Chondrocyte (in vitro differentiated cells): ENCODE results near the gene DACT2. TPM values are rescaled to one million over a fixed set of nuclear protein-coding genes. Genes with fewer than 3 reads are reported as not detected.

ENCODE experiments used
- DNase-seq: peaks from one replicate; pipeline ENCODE4 v3.0.0; 2021; ENCODE audit warnings: mixed read lengths, low spot score
- H3K27ac Mint-ChIP-seq: one replicate; pipeline ENCODE4 v1.8.0; 2021; ENCODE audit warnings: mild to moderate bottlenecking, moderate library complexity, mixed read lengths; ENCODE audit not compliant: unreplicated experiment
- H3K27me3 Mint-ChIP-seq: 2 replicates; pipeline ENCODE4 v1.8.0; 2021; ENCODE audit warnings: low read depth, mixed read lengths
- H3K36me3 Mint-ChIP-seq: 2 replicates; pipeline ENCODE4 v1.8.0; 2021; ENCODE audit warnings: low read depth, mixed read lengths
- H3K4me1 Mint-ChIP-seq: 2 replicates; pipeline ENCODE4 v1.8.0; 2021; ENCODE audit warnings: low read depth, mild to moderate bottlenecking, mixed read lengths
- H3K4me3 Mint-ChIP-seq: one replicate; pipeline ENCODE4 v1.8.0; 2021; ENCODE audit warnings: mild to moderate bottlenecking, moderate library complexity, mixed read lengths; ENCODE audit not compliant: unreplicated experiment
- H3K9me3 Mint-ChIP-seq: 2 replicates; pipeline ENCODE4 v1.8.0; 2021; ENCODE audit warnings: low read depth, mixed read lengths
- CTCF ChIP-seq: fragments of 200-600 bp; sonication (generic); IDR thresholded peaks from 2 replicates; pipeline ENCODE4 v1.5.0; 2021; ENCODE audit warnings: antibody characterized with exemption, mild to moderate bottlenecking, moderate library complexity
- total RNA-seq: library from RNA; stranded (reverse); gene quantifications from 3 replicates; pipeline ENCODE4 v1.2.1, GENCODE V29; 2021

The DACT2 gene
- total RNA-seq, 1 donor from 2014 or later, result 4.6 TPM

- Mint-ChIP-seq H3K36me3 (no peaks in the 10 kb centered on the region), H3K27ac (no peak overlapping the region), H3K9me3 (no peaks in the 10 kb centered on the region), H3K4me1 (peaks cover 8% of the 10 kb centered on the region), H3K4me3 (no peak overlapping the region), H3K27me3 (peaks cover 51% of the 10 kb centered on the region)
- DNase-seq, result no peak
- TF ChIP-seq CTCF, result no peak
Observed at GRCh38 chr6:168278904-168279303, 40.7 kb downstream of the DACT2 start.

DNA sequence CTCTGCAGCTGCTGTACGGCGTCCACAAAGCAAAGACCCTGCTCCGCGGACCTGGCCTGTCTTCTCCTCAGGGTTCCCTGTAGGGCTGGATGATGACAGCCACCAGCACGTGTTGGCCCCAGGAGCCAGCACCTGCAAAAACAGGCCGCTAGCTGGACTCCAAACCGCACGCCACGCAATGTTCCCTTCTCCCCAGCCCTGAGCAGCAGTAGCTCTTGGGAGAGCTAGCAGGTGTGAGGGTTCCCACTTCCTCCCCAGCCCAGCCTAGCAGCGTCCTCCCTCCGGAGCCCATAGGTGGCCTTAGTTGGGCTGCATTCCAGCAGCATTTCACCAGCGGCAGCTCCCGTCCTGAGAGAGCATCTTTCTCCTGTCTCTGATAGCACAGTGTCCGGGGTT lies 42.3 kb downstream of the DACT2 start:
- H3K36me3 Mint-ChIP-seq, result no peaks in the 10 kb centered on the region
- H3K9me3 Mint-ChIP-seq, result no peaks in the 10 kb centered on the region
- H3K4me3 Mint-ChIP-seq, result no peak overlapping the region
- H3K27me3 Mint-ChIP-seq, result peaks cover 51% of the 10 kb centered on the region
- H3K4me1 Mint-ChIP-seq, result peaks cover 8% of the 10 kb centered on the region
- no peak overlapping the region for H3K27ac Mint-ChIP-seq
- DNase-seq, result no peak
- TF ChIP-seq CTCF, result no peak

GRCh38 chr6:168276576-168277273 lies 42.9 kb downstream of the DACT2 start:
- H3K36me3 Mint-ChIP-seq, result no peaks in the 10 kb centered on the region
- no peak for DNase-seq
- TF ChIP-seq CTCF, result no peak
- H3K27me3 Mint-ChIP-seq, result peaks cover 49% of the 10 kb centered on the region
- H3K27ac Mint-ChIP-seq, result no peak overlapping the region
- no peaks in the 10 kb centered on the region for H3K9me3 Mint-ChIP-seq
- H3K4me3 Mint-ChIP-seq, result no peak overlapping the region
- peaks cover 8% of the 10 kb centered on the region for H3K4me1 Mint-ChIP-seq

DNA sequence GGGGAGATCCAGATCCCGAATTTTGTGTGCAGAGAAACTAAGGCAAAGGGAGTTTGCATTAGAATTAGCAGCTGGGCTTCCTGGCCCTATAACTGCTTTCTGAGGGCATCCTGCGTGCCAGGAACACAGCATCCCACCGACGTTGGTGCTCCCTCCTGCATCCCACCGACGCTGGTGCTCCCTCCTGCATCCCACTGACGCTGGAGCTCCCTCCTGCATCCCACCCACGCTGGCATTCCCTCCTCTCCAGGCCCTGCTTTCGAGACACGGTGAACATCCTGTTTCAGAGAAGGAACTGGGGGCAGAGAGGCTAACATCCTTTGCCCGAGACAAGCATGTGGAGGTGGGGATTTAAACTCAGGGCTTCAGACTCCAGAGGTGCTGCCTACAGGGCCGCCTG lies 44.4 kb downstream of the DACT2 start:
- H3K9me3 Mint-ChIP-seq, result no peaks in the 10 kb centered on the region

More for the DNA sequence above, 44.4 kb downstream of the DACT2 start:
- no peak for DNase-seq
- H3K36me3 Mint-ChIP-seq, result no peaks in the 10 kb centered on the region
- H3K27me3 Mint-ChIP-seq, result peaks cover 38% of the 10 kb centered on the region
- no peak overlapping the region for H3K27ac Mint-ChIP-seq
- TF ChIP-seq CTCF, result no peak
- H3K4me3 Mint-ChIP-seq, result no peak overlapping the region
- H3K4me1 Mint-ChIP-seq, result peaks cover 5% of the 10 kb centered on the region
